GM19025 (cell line): ENCODE data around the gene PTPRM.
"Not testable (repeated sequence)": the region's sequence is repeated elsewhere in the genome, so short reads cannot be mapped to it uniquely, and the experiment has no call there.

Experiments
- ATAC-seq: cut with Tn5 transposase; IDR thresholded peaks from one replicate; pipeline ENCODE4 v1.9.1; 2021; ENCODE audit warnings: mild to moderate bottlenecking, low read depth, moderate library complexity; ENCODE audit not compliant: unreplicated experiment

Gene PTPRM

GRCh38 chr18:7721532-7721931, 154.4 kb downstream of the PTPRM start:
- no peak for ATAC-seq

- no peak for ATAC-seq
Measured at GRCh38 chr18:7722955-7723354, 155.8 kb downstream of the PTPRM start.

GRCh38 chr18:7723558-7723957, 156.4 kb downstream of the PTPRM start:
- no peak for ATAC-seq

- no peak for ATAC-seq
Measured at GRCh38 chr18:7725473-7725872, 158.4 kb downstream of the PTPRM start.

- no peak for ATAC-seq
Measured at GRCh38 chr18:7725897-7726296, 158.8 kb downstream of the PTPRM start.

GRCh38 chr18:7726522-7726921, 159.4 kb downstream of the PTPRM start:
- ATAC-seq, result no peak

GRCh38 chr18:7727361-7728076, 160.4 kb downstream of the PTPRM start:
- no peak for ATAC-seq

GRCh38 chr18:7728297-7728696, 161.2 kb downstream of the PTPRM start:
- ATAC-seq, result no peak

- ATAC-seq, result no peak
Measured at GRCh38 chr18:7729868-7730267, 162.8 kb downstream of the PTPRM start.

- no peak for ATAC-seq
Measured at GRCh38 chr18:7730682-7731081, 163.6 kb downstream of the PTPRM start.

GRCh38 chr18:7733642-7734041, 166.5 kb downstream of the PTPRM start:
- no peak for ATAC-seq

- no peak for ATAC-seq
Measured at GRCh38 chr18:7735196-7735595, 168.1 kb downstream of the PTPRM start.

GRCh38 chr18:7735626-7736175, 168.6 kb downstream of the PTPRM start:
- ATAC-seq, result no peak

GRCh38 chr18:7736526-7736925, 169.4 kb downstream of the PTPRM start:
- ATAC-seq, result not testable (repeated sequence)

GRCh38 chr18:7737550-7737949, 170.4 kb downstream of the PTPRM start:
- no peak for ATAC-seq

- ATAC-seq, result no peak
Measured at GRCh38 chr18:7740821-7741220, 173.7 kb downstream of the PTPRM start.

- ATAC-seq, result no peak
Measured at GRCh38 chr18:7741640-7742039, 174.5 kb downstream of the PTPRM start.

GRCh38 chr18:7742224-7742623, 175.1 kb downstream of the PTPRM start:
- ATAC-seq, result no peak

- ATAC-seq, result no peak
Measured at GRCh38 chr18:7743256-7743655, 176.1 kb downstream of the PTPRM start.

- ATAC-seq, result no peak
Measured at GRCh38 chr18:7746106-7746505, 179.0 kb downstream of the PTPRM start.

- no peak for ATAC-seq
Measured at GRCh38 chr18:7748251-7749007, 181.3 kb downstream of the PTPRM start.

- no peak for ATAC-seq
Measured at GRCh38 chr18:7749008-7749405, 181.9 kb downstream of the PTPRM start.
